ENCODE data around the gene ZNF862.

DNA sequence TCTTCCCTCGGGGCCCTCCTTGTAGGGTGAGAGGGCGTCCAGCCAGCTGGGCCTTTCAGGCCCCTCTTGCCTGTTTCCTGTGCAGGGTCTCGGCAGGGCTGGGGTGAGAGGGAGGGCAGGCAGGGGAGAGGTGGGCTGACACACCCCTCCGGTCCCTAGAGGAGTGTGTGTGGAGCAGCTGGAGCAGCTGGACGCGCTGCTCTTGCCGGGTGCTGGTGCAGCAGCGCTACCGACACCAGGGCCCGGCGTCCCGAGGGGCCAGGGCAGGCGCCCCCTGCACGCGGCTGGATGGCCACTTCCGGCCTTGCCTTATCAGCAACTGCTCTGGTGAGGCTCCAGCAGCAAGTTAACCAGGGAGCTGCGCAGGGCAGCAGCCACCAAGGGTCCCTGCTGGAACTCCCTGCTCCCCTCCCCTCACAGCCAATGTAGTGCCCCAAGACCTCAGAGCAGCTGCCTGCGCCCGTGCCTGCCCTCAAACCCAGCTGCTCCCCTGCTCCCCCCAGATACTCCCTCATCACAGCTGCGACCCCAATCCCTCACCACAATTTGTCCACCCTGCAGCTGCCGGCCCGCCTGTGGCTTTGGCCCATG lies 15.7 kb upstream of the ZNF862 start:
- no peak for TF ChIP-seq EZH2phosphoT487 (IDR thresholded peaks at IDR 0.05; ENCODE audit: borderline replicate concordance)
- TF ChIP-seq, protein P1, sequence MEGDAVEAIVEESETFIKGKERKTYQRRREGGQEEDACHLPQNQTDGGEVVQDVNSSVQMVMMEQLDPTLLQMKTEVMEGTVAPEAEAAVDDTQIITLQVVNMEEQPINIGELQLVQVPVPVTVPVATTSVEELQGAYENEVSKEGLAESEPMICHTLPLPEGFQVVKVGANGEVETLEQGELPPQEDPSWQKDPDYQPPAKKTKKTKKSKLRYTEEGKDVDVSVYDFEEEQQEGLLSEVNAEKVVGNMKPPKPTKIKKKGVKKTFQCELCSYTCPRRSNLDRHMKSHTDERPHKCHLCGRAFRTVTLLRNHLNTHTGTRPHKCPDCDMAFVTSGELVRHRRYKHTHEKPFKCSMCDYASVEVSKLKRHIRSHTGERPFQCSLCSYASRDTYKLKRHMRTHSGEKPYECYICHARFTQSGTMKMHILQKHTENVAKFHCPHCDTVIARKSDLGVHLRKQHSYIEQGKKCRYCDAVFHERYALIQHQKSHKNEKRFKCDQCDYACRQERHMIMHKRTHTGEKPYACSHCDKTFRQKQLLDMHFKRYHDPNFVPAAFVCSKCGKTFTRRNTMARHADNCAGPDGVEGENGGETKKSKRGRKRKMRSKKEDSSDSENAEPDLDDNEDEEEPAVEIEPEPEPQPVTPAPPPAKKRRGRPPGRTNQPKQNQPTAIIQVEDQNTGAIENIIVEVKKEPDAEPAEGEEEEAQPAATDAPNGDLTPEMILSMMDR (conservative IDR thresholded peaks at IDR 0.05; ENCODE audit: low read length) = no peak
